HG03196 (cell line): ENCODE results near the gene MEIS3.
"Not testable (repeated sequence)": the region's sequence is repeated elsewhere in the genome, so short reads cannot be mapped to it uniquely, and the experiment has no call there.

Experiments used
- ATAC-seq: cut with Tn5 transposase; IDR thresholded peaks from one replicate; pipeline ENCODE4 v1.9.1; 2021; ENCODE audit not compliant: unreplicated experiment

MEIS3 gene

DNA sequence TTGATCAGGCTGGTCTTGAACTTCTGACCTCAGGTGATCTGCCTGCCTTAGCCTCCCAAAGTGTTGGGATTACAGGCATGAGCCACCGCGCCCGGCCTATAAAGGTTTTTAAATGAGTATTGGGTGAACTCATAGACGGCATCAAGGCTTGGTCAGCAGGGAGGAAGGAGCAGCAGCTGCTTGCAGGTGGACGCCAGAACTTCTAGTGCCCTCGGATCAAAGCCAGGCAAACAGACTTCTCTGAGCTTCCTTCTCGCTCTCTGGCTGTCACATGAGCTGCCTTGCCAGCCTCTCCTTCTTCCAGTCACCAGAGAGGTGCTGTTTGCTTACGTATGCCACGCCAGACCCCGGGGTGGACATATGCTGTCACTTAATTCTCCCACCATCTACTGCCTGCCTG is 53.9 kb downstream of the MEIS3 start:
- not testable (repeated sequence) for ATAC-seq

DNA sequence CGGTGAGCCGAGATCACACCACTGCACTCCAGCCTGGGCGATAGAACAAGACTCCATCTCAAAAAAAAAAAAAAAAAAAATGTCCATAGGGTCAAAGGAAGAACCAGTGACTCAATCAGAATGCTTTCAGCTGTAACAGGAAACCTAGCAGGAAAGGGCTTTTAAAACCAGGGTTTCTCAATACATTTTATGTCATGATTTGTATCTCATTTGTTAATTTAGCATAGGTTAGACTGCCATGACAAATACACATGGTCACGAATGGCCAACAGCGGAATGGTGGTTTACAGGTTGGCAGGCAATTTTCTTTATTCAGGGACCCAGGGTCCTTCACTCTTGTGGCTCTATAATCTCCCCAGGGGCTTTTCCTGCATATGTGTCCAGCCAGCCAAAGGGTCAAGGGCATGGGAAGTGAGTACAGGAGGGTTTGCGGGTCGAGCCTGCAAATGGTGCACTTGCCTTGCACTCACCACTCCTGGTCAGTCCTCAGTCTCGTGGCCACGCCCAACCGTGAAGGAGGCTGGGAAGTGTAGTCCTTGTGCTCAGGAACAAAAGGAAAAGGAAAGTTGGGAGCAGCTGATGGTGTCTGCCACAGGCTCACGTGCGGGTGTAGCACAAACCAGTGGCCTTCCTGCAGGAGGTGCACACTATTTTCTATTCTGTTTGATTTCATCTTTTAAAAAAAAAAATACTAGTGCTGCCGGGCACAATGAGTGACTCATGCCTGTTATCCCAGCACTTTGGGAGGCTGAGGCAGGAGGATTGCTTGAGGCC is 55.4 kb downstream of the MEIS3 start:
- ATAC-seq: no peak

DNA sequence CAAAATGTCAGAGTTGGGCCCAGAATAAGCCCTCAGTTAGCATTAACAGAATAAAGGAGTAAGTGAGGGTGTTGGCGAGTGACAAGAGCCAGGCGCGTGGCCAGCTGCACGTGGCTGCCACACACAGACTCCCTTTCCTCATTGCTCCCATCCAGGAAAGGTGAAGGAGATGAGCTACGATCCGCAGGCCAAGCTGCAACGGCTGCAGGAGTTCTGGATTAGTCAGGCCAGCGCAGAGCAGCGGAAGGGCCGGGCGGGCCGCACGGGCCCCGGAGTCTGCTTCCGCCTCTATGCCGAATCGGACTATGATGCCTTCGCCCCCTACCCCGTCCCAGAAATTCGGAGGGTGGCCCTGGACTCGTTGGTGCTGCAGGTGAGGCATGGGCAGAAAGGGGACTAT is 57.0 kb downstream of the MEIS3 start:
- no peak for ATAC-seq

DNA sequence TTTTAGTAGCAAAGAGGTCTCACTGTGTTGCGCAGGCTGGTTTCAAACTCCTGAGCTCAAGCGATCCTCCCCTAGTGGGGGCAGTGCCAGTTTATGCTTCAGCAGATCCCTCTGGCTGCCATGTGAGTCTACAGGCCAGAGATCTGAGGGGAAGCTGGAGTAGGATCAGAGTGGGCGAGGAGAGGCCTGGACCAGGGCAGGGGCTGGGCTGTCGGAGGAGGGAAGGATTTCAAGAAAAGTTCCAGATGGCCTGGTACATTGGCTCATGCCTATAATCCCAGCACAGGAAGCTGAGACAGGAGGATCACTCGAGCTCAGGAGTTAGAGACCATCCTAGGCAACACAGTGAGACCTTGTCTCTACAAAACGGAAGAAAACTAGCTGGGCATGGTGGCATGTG is 60.4 kb downstream of the MEIS3 start:
- no peak for ATAC-seq

DNA sequence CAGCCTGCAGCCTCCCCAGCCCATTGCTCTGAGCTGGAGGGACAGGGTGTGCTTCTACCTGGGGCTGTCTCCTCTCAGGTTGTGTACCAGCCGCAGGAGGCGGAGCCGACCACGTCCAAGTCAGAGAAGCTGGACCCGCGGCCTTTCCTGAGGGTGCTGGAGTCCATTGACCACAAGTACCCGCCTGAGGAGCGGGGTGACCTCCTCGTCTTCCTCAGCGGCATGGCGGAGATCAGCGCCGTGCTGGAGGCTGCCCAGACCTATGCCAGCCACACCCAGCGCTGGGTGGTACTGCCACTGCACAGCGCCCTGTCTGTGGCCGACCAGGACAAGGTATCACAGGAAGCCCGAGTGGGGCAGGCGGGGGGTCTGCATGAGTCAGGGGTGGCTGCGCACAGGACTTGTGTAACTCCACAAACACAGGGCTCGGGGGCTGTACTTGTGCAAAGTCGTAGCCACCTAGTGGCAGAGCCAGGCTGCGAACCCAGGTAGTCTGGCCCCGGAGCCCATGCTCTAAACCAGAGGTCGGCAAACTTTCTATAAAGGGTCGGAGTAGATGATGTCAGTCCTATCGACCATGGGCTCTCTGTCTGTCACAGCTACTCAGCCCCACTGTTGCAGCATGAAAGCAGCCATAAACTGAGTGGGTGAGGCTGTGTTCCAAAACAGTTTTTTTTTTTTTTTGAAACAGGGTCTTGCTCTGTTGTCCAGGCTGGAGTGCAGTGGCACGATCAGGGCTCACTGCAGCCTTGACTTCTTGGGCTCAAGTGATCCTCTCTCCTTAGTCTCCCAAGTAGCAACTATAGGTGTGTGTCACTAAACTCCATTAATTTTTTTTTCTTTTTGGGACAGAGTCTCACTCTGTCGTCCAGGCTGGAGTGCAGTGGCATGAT is 61.3 kb downstream of the MEIS3 start:
- ATAC-seq: no peak

DNA sequence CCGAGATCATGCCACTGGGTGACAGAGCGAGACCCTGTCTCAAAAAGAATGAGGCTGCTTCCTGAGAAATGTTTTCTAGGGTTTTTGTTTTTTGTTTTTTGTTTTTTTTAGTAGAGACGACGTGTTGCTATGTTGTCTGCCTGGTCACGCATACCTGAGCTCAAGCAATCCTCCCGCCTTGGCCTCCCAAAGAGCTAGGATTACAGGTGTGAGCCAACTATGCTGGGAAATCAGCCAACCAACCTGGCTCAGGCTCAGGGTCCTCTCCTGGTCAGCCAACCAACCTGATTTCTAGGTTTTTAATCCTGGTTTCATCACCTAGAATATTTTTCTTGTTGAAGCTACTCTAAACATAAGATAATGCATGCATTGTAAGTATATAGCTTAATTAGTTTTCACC is 62.4 kb downstream of the MEIS3 start:
- ATAC-seq: no peak

DNA sequence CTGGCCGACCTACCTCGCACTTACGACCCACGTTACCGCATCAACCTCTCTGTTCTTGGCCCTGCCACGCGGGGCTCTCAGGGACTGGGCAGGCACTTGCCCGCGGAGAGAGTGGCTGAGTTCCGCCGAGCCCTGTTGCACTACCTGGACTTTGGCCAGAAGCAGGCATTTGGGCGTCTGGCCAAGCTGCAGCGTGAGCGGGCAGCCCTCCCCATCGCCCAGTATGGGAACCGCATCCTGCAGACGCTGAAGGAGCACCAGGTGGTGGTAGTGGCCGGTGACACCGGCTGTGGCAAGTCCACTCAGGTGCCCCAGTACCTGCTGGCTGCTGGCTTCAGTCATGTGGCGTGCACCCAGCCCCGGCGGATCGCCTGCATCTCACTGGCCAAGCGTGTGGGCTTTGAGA is 66.0 kb downstream of the MEIS3 start:
- ATAC-seq: no peak
